Motor neuron (in vitro differentiated cells): ENCODE measurements around the gene NPY1R. TPM values are rescaled to one million over a fixed set of nuclear protein-coding genes. Genes with fewer than 3 reads are reported as not detected.
A peak's percentile ranks its signal among the peaks of the same experiment; 100 is the strongest.

Source experiments
- ATAC-seq, 8 experiments: fragments of 200-7000 bp; cut with Tn5 transposase; replicated peaks in 6 of 8; 2 replicates each; pipeline ENCODE4 v1.8.0; 2021; ENCODE audit warnings: mild to moderate bottlenecking in 8 of 8, moderate library complexity in 8 of 8
- H3K27ac ChIP-seq, 2 donors: fragments of 250-450 bp; sonication (Bioruptor Pico); 2 replicates each; pipeline ENCODE4 v1.9.0; 2021; ENCODE audit warnings: antibody characterized with exemption in 2 of 2, mild to moderate bottlenecking in 2 of 2, moderate library complexity in 1 of 2
- H3K4me1 ChIP-seq, 2 donors: fragments of 250-450 bp; sonication (Bioruptor Pico); replicated peaks in 1 of 2; 2 replicates each; pipeline ENCODE4 v1.6.1; 2021; ENCODE audit warnings: antibody characterized with exemption in 2 of 2, mild to moderate bottlenecking in 2 of 2, moderate library complexity in 1 of 2
- H3K4me3 ChIP-seq, 5 donors: fragments of 250-450 bp; sonication (Bioruptor Pico); 2 replicates each; pipeline ENCODE4 v1.9.0; 2021; ENCODE audit warnings: antibody characterized with exemption in 5 of 5, mild to moderate bottlenecking in 5 of 5, moderate library complexity in 4 of 5
- WGBS, 10 experiments: fragments of 450-650 bp; shearing (Covaris generic); methylation state at CpG; one replicate each; pipeline ENCODE4 v1.0.0; 2022; 5-methylcytosine and 5-hydroxymethylcytosine counted together
- in situ Hi-C, 9 experiments: fragments of 400-800 bp; cut with MboI; loops; one replicate each; pipeline ENCODE4 v1.15.0; 2021; ENCODE audit warnings: low sequenced_read_pairs in 9 of 9, low pct_unique_long_range_greater_than_20kb in 2 of 9; ENCODE audit not compliant: unreplicated experiment in 9 of 9
- total RNA-seq, 8 experiments: library from RNA; unstranded; fragments of 300-600 nt; gene quantifications; 2 replicates each; pipeline versions ENCODE4 v1.2.3 to v1.2.4, GENCODE V29; 2022

Gene NPY1R
- total RNA-seq = 1 to 10 TPM in 6 of 8 experiments, under 1 TPM in 1, not detected in 1; 0.25 to 3.2 (median 1.7) TPM

DNA sequence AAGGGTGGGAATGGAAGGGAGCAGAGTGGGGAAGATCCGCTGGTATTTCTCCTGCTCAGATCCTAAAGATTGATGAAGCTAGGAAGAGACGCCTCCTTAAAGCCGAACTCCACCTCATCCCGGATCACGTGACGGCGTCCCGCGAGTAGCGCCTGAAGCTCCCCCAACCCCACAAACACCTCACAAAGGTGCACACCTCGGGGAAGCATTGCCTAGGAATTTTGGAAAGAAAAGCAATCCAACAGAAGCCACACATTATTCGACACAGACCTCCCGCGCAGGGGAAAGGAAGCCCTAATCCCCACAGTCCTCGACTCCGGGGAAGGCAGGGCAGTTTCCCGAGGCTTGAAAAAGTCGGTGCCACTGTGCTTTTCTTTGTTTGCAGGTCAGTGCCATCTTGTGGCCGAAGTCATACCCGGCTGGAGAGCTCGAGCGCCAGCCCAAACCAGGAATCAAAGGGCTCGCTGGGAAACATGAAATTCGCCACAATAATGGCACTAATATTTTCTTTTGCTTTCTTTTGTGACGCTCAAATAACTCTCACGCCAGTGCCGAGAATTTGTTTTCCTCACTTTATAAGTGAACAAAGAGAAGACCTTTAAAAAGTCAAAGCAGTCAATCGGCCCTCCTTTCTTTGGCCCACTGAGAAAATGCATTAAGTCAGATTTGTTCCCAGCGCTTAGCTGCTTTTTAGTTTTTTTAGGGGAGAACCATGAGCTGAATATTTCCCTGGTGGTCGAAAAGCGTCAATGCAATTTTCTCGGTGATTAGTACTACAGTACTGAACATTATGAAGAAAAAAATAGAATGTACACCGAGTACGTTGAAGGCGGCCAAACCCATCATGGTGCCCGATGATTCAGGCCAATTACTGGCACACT lies at the start of gene NPY1R:
NPY1R (minus strand) TSS at position 71 of the 881 bp plus-strand sequence. CDS start 6,042 bp downstream, outside the sequence.
- peaks cover 3 to 7% of the 10 kb centered on the region in 2 donors for H3K4me1 ChIP-seq
- 0 to 48% (median 13%) methylated on average over 5 to 33 of the region's 36 CpGs for WGBS, 10 experiments
- peak; percentile 83 to 96 (median 88) for ATAC-seq
- peak within 1 kb of the TSS; percentile 50 to 75 (median 69) for H3K4me3 ChIP-seq
- in situ Hi-C loops = loop anchor here in 4 of 9 experiments (25.0 kb wide), 3 partner anchors 220 to 845 kb away; no protein-coding TSS in a partner anchor
- H3K27ac ChIP-seq = no peak within 1 kb of the TSS

DNA sequence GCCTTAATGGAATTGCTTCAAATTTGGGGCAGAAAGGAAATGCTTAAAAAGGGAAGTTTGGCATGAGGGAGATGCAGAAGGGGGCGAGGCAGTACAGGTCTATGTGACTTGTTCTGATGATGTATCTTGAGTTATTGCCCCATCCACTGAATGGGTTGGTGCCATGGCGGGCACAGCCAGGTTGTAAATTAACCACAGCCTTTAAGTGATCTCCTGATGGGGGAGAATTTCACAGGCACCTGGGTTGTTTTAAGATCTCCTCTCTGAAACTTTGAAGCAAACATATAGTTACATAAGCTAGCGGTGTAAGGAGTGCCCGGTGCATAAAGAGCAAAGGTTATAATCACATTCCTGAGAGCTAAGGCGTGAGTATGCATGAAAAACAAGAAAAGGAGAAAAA lies 48.3 kb upstream of the NPY1R start:
- Histone ChIP-seq H3K27ac (no peak overlapping the region), H3K4me1 (peaks cover 0 to 9% of the 10 kb centered on the region in 2 donors), H3K4me3 (no peak overlapping the region)
- ATAC-seq = no peak
- in situ Hi-C loops = no loop called here
- 0 to 70% (median 48%) methylated on average over 1 to 5 of the region's 5 CpGs for WGBS, 10 experiments

DNA sequence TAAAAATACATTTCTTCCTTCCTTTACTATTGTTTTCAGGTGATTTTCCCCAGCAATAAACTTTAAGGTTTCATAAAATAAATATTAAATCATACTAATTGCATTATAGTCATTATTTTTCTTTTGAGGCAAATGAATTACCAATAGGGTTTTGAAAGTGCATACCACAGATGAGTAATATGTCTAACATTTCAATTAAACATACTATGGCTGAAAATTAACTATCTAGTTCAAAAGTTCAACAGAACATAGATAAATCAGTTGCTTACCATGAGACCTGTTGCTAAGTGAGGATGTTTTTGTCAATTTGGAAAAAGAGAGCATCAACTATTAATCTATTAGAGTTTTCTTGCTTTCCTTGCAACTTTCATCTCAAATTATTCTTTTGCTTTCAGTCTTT lies 46.3 kb upstream of the NPY1R start:
- no peak for ATAC-seq
- Histone ChIP-seq H3K27ac (no peak overlapping the region), H3K4me3 (no peak overlapping the region), H3K4me1 (peaks cover 0 to 14% of the 10 kb centered on the region in 2 donors)
- in situ Hi-C loops = no loop called here

DNA sequence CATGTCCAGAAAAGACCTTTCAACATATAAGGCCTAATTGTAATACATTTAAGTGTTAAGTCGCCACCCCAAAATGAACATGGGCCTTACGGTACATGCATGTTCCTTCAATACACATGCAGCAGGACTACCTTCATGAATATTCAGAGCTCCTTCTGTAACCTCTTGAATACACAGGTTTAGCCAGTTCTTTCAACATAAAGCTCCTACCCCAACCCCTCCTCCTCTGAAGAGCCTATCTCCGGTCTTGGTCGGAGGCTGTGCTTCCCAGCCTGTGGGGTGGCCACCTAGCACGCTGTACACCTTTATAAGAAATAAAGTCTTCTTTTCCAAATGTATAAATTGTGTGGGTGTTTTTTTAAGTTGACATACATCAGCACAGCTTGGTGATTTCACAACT lies 39.6 kb upstream of the NPY1R start:
- H3K4me1 ChIP-seq = peaks cover 0 to 14% of the 10 kb centered on the region in 2 donors
- 42 to 100% (median 87%) methylated on average over 1 to 5 of the region's 5 CpGs; no CpG with 5 or more reads in 2 of the 10 experiments for whole genome bisulfite sequencing, 10 experiments
- ATAC-seq = no peak
- H3K4me3 ChIP-seq = no peak overlapping the region
- H3K27ac ChIP-seq = no peak overlapping the region
- in situ Hi-C loops = no loop called here

DNA sequence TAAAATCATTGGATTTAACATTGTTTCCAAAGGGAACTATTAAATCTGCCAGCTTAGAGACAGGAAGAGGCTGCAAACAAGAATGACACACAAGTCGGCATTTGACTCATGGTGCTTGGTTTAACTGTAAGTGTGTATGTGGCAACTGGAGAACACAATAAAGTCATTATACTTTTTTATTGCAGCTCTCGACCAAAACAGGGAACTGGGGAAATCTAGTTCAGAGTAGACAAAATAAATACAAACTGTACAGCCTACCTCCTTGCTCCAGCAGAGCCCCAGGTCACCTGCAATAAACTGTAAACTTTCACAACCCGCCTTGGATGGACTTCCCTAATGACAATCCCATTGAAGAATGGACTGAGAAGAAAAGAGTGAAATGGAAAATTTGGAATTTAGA lies 35.3 kb upstream of the NPY1R start:
- no peak for ATAC-seq
- Histone ChIP-seq H3K27ac (no peak overlapping the region), H3K4me1 (no peaks in the 10 kb centered on the region), H3K4me3 (no peak overlapping the region)
- 0 to 100% (median 46%) methylated on average over 1 to 3 of the region's 3 CpGs; no CpG with 5 or more reads in 2 of the 10 experiments for WGBS, 10 experiments
- in situ Hi-C loops = no loop called here

DNA sequence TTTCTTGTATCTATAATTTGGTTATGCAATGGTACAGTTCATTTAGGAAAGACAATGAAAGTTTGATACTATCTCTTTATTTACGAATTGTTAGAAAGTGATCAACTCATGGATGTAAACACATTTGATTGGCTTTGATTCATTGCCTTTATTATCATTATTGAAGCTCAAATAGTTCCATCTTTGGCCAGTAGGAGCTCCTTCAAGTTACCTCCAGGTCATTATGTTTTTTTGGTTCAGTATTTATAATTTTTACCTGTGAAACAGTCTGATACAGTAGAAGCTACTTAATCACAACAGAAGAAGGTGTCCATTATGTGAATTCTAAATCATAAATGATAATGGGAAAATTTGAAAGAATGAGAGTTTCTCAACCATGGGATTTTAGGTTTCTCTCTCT lies 23.7 kb upstream of the NPY1R start:
- WGBS, 10 experiments = 0 to 100% (median 59%) methylated on average over 1 of the region's 1 CpG; no CpG with 5 or more reads in 2 of the 10 experiments
- Histone ChIP-seq H3K4me1 (no peaks in the 10 kb centered on the region), H3K27ac (no peak overlapping the region), H3K4me3 (no peak overlapping the region)
- no peak for ATAC-seq
- in situ Hi-C loops = no loop called here

DNA sequence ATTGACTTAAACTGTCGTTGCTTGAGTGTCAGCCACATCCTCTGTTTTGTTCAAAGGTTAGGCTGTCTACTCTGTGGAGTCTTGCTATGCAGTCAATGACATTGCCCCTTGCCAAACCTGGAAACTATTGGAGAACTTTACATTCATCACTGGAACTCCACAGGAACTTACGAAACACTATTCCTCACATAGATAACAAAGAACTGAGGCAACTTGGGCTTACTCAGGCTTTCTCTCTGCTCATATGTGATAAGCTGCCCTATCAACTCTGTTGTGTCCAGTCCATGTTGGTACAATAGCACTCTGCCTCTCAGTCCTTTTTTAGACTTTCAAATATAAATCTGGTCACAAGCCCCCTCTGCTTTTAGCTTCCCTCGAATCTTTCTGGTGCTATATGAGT lies 20.7 kb upstream of the NPY1R start:
- ATAC-seq = no peak

DNA sequence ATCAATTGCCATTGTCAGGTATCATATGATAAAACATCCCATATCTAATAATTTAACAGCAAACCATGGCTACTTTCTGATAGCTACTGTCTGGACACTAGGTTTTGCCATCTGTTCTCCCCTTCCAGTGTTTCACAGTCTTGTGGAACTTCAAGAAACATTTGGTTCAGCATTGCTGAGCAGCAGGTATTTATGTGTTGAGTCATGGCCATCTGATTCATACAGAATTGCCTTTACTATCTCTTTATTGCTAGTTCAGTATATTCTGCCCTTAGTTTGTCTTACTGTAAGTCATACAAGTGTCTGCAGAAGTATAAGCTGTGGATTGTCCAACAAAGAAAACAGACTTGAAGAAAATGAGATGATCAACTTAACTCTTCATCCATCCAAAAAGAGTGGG lies 18.3 kb upstream of the NPY1R start:
- Histone ChIP-seq H3K4me3 (no peak overlapping the region), H3K27ac (no peak overlapping the region), H3K4me1 (no peaks in the 10 kb centered on the region)
- ATAC-seq = no peak
- in situ Hi-C loops = no loop called here

More for the DNA sequence above, 20.7 kb upstream of the NPY1R start:
- no peak overlapping the region for H3K27ac ChIP-seq
- 0 to 100% (median 47%) methylated on average over 1 to 3 of the region's 3 CpGs; no CpG with 5 or more reads in 2 of the 10 experiments for WGBS, 10 experiments
- H3K4me3 ChIP-seq = no peak overlapping the region
- H3K4me1 ChIP-seq = no peaks in the 10 kb centered on the region
- in situ Hi-C loops = no loop called here

DNA sequence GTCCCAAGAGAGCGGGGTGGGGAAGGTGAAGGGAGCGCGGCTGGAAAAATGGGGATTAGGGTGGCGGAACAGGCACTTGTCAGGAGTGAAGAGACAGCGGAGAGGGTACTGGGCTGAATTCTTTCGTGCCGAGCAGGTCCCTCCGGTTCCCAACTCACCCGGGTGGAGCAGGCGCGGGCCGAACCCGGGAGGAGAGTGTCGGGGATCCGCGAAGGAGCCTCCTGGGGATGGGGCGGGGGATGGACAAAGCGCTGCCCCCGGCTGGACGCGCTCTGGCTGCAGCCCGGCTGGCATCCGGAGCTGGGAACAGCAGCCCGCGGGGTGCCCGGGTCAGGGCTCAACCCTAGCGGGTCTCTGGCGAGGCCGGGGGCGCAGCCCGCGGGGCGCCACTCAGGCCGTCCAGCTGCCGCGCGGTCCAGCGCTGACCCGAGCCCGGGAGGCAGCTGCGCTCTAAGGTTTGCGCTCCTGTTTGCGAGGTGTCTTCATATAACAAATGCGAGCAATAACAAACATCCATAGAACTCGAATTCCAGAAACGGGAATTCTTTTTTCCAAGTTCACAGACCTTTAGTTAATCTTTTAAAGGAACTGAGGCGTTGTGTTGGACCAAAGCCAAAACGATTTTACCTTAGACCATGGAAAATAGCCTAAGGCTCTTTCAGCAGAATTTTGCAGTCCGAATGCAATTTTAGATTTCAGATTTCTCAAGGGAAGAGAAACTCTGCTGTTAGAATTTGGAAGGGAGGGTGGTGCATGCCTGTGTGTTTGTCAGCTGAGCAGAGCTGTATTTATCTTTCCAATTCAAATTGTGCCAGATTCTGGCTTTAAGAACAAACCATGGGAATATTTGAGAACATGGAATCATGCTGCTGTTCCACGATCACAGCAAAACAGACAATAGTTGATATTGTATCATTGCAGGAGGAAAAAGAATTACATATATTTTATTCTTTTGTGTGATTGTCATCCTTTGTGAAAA lies 12.0 kb upstream of the NPY1R start:
- peak; percentile 28 to 85 (median 80) for ATAC-seq
- Histone ChIP-seq H3K4me3 (peak overlapping the region; percentile 33 to 53 (median 45)), H3K27ac (no peak overlapping the region), H3K4me1 (no peaks in the 10 kb centered on the region)
- in situ Hi-C loops = loop anchor here in 4 of 9 experiments (25.0 kb wide), 3 partner anchors 232 to 857 kb away; no protein-coding TSS in a partner anchor
- WGBS, 10 experiments = 0 to 20% (median 7%) methylated on average over 1 to 15 of the region's 50 CpGs

DNA sequence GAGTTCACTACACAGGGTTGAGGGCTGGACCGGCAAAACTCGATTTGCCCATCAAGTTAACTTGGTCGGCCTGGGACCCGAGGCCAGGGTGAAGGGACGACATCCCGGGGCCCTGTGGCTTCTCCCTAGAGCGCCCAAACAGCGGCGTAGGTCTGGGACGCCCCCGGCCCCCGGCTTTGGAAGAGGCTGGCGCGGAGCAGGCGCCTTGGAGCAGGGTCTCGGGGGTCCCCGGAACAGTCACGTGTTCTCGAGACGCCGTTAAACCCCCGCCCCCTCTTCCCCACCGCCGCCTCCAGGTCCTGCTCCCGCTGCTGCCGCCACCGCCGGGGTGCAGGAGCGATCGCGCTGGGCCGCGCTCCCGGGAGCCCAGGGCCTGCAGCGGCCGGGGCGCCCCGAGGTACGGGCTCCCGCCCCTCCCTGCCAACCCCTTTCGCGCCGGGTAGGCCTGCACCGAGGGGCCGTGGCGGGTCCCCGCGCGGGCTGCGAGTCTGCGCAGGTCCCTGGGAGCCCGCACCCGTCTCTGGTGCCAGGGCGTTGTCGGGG lies 11.3 kb upstream of the NPY1R start, which contains the start of gene NPY5R:
NPY5R (plus strand) TSS at position 289 of the 543 bp plus-strand sequence. CDS start 6,382 bp downstream, outside the sequence.
- in situ Hi-C loops = loop anchor here in 4 of 9 experiments (25.0 kb wide), 3 partner anchors 231 to 856 kb away; no protein-coding TSS in a partner anchor
- WGBS, 10 experiments = 0 to 7% methylated on average over 3 of the region's 55 CpGs; no CpG with 5 or more reads in 8 of the 10 experiments
- peak in 6 of 8 experiments; percentile 68 to 88 (median 78) for ATAC-seq

DNA sequence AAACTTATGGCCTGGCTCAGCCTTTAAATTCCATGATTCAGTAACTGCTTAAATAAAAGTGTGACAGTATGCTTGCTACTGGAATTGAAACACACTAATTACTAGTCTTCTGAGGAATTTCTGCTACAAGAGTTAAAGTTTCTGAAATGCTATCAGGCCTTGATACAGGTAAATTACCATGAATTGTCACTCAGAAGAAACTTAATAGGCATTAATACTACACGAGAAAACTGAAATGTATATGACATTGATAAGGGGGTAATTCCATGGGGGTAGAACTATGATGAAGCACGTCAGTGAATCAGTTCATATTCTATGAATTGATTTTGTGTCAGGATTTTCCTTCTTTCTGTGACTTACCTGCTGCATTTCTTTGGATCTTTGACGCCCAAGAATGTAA lies 3.0 kb upstream of the NPY1R start:
- Histone ChIP-seq H3K4me3 (no peak overlapping the region), H3K4me1 (peaks cover 3 to 7% of the 10 kb centered on the region in 2 donors), H3K27ac (no peak overlapping the region)
- ATAC-seq = no peak
- WGBS, 10 experiments = 0 to 100% (median 82%) methylated on average over 1 to 3 of the region's 3 CpGs
- in situ Hi-C loops = loop anchor here in 4 of 9 experiments (25.0 kb wide), 3 partner anchors 223 to 848 kb away; no protein-coding TSS in a partner anchor

More for the DNA sequence above, 11.3 kb upstream of the NPY1R start, which contains the start of gene NPY5R:
- no peak within 1 kb of the TSS for H3K27ac ChIP-seq
- peak within 1 kb of the TSS; percentile 33 to 53 (median 45) for H3K4me3 ChIP-seq
- H3K4me1 ChIP-seq = no peaks in the 10 kb centered on the region
